ENCODE data around the gene METRNL.

Gene METRNL

GRCh38 chr17:83089328-83090132 lies 10.1 kb downstream of the METRNL start:
- no peak for DNase-seq (ENCODE audit: low spot score)
- no peak for FAIRE-seq

- DNase-seq (ENCODE audit: low spot score) (no peak), FAIRE-seq (no peak)
These were observed 11.2 kb downstream of the METRNL start for GRCh38 chr17:83090444-83091256.

DNA sequence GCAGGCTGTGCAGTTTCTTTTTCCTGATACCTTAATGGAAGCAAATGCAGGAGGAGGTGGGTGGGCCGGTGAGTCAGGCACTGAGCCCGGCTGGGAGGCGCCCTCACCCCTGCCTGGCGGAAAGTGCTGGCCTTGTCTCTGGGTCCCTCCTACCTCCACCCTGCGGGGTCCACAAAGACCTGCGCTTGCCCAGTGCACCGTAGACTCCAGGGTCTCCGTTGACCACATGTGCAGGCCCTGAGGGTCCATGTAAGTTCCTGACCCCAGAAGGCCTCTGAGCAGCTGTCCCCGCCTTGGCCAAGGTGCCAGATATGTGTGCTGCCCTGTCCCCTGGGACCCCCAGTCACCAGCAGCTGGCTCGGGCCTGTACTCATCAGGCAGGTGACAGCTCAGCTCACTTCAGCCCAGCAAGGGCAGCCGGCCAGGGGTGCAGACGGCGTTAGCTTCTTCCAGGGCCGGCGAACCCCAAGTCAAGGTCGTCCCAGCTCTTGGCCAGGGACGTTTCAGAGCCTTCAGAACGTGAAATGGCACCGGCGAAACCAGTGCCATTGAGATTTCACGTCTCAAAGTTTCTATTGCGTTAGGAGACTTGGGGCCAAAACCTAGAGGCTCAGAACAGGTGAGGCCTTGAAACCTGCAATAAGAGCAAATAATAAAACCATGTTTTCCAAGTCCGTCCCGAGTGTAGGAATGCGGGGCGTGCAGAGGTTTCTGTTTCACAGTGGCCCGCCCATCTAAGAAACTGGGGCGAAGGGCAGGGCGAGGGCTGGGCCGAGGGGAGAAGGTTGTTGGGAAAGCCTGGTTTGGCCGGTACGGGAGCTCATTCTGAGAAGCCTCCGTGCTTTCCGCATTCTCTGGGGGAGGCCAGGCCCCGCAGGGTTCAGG lies 12.1 kb downstream of the METRNL start:
- FAIRE-seq: no peak

DNA sequence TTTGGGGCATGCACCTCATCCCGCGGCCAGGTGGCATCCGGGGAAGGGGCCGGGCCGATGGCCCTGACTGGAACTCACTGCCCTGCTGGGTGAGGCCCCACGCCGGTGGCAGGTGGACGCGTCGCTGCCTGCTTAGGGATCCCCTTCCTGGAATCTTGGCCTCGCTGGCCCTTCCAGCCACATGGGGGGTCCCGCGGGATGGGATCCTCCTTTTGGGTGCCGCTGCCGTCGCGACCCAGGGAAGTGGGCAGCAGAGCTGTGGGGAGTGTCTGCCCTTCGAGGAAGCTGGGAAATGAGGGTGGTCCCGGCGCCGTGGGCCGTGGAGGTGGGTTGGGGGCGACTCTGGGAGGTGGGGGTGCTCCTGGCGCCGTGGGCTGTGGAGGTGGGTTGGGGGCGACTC lies 12.8 kb downstream of the METRNL start:
- DNase-seq (ENCODE audit: low spot score) (no peak), FAIRE-seq (no peak)

More for the DNA sequence above, 12.1 kb downstream of the METRNL start:
- DNase-seq (ENCODE audit: low spot score): no peak

GRCh38 chr17:83092931-83093330 lies 13.5 kb downstream of the METRNL start:
- FAIRE-seq: no peak

GRCh38 chr17:83093506-83093905 lies 14.1 kb downstream of the METRNL start:
- no peak for DNase-seq (ENCODE audit: low spot score)
- FAIRE-seq: no peak

More at GRCh38 chr17:83092931-83093330, 13.5 kb downstream of the METRNL start:
- DNase-seq (ENCODE audit: low spot score): no peak

DNA sequence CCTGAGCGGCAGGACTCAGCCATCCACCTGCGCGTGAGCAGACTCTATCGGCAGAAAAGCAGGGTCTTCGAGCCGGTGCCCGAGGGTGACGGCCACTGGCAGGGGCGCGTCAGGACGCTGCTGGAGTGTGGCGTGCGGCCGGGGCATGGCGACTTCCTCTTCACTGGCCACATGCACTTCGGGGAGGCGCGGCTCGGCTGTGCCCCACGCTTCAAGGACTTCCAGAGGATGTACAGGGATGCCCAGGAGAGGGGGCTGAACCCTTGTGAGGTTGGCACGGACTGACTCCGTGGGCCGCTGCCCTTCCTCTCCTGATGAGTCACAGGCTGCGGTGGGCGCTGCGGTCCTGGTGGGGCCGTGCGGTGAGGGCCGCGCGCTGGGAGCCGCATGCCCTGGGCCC lies 14.9 kb downstream of the METRNL start:
- FAIRE-seq: no peak
- DNase-seq (ENCODE audit: low spot score): no peak

DNA sequence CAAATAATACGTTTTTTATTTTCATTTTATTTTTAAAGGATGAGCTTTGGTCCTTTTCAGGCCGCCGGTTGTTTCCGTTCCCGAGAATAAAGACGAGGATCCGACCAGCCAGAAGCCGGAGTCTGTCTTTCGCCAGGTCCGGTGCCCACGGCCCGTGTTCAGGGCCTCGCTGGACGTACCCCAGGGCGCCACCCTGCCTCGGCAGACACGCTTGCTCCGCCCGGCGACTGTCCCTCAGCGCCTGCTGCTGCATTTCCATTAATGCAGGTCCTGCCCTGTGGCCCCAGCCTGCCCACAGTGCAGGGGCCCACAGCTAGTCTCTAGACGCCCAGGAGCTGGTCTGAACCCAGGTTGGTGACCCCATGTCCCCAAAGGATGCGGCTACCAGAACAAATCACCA lies 15.6 kb downstream of the METRNL start:
- DNase-seq (ENCODE audit: low spot score): no peak
- FAIRE-seq: peak; percentile 27

DNA sequence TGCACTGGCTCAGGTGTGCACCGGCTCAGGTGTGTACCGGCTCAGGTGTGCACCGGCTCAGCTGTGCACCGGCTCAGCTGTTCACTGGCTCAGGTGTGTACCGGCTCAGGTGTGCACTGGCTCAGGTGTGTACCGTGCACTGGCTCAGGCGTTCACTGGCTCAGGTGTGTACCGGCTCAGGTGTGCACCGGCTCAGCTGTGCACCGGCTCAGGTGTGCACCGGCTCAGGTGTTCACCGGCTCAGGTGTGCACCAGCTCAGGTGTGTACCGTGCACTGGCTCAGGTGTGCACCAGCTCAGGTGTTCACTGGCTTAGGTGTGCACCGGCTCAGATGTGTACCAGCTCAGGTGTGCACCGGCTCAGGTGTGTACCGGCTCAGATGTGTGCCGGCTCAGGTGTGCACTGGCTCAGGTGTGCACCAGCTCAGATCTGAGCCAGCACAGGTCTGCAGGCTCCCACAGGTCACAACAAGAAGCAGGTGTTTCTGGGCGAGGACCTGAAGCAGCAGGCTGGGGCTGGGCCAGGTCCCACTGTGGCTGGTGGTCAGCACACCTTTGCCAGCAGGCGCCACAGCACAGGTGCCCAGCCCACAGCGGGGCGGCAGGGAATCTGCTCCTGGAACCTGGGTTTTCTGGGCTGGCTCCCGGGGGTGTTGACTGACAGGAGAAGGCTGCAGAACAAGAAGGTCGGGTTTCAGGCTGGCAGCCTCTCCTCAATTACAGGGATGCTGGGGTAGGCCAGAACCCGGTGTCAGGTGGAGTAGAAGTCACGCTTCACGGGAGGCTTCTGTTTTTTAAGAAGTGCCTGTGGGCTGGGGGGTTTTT lies 17.2 kb downstream of the METRNL start:
- FAIRE-seq (peak; percentile 94), DNase-seq (ENCODE audit: low spot score) (no peak)

DNA sequence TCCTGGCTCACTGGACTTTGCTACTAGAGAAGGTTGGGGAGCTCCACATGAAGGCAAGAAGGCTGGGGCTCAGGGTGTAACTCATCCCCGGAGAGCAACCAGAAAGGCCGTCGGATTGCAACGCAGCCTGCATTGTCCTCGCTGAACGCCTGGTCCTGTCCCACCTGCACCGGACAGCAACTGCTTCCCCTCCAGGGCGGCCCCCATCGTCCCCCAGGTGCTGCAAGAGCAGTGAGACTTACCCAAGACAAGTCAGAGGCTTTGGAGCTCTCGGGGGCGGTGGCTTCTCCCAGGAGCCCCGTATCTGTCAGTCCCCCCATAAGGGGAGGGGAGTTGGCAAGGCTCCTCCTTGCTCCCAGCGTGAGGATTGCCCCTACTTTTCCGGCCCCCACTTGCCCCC lies 18.4 kb downstream of the METRNL start:
- no peak for FAIRE-seq

GRCh38 chr17:83098241-83099085 lies 19.1 kb downstream of the METRNL start:
- DNase-seq (ENCODE audit: low spot score): no peak
- FAIRE-seq: no peak

More for the DNA sequence above, 18.4 kb downstream of the METRNL start:
- DNase-seq (ENCODE audit: low spot score): no peak

GRCh38 chr17:83099086-83099555 lies 19.7 kb downstream of the METRNL start:
- FAIRE-seq (no peak), DNase-seq (ENCODE audit: low spot score) (peak; percentile 41)

GRCh38 chr17:83099570-83100181 lies 20.3 kb downstream of the METRNL start:
- DNase-seq (ENCODE audit: low spot score) (peak; percentile 83), FAIRE-seq (peak; percentile 69)

DNA sequence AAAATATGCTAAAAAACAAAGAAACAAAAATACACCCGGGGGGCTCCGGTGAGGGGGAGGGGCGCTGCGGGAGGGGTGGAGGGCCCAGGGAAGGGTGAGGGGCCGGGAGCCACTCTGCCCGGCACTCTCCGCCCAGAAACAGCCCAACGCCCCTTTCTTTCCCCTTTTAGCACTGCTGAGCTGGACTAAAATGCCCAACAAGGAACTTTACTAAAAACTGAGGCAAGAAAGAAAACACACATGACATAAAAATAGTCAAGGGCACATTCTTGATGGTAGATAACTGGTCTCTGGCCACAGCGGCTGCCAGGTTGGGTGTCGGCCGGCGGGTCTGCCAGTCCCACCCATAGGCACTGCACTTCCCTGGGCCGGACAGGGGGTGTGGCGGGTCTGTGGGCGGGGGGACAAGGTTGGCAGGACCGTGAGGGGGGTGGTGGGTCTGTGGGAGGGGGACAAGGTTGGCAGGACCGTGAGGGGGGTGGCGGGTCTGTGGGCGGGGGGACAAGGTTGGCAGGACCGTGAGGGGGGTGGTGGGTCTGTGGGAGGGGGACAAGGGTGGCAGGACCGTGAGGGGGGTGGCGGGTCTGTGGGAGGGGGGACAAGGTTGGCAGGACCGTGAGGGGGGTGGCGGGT lies 20.9 kb downstream of the METRNL start:
- DNase-seq (ENCODE audit: low spot score) (peak; percentile 25), FAIRE-seq (no peak)

GRCh38 chr17:83100853-83101391 lies 21.5 kb downstream of the METRNL start:
- no peak for DNase-seq (ENCODE audit: low spot score)

GRCh38 chr17:83101805-83102480 lies 22.5 kb downstream of the METRNL start:
- FAIRE-seq (no peak), DNase-seq (ENCODE audit: low spot score) (peak; percentile 41)

More at GRCh38 chr17:83100853-83101391, 21.5 kb downstream of the METRNL start:
- no peak for FAIRE-seq

GRCh38 chr17:83103200-83103942 lies 24.0 kb downstream of the METRNL start:
- FAIRE-seq: peak; percentile 91

More at GRCh38 chr17:83103200-83103942, 24.0 kb downstream of the METRNL start:
- peak; percentile 75 for DNase-seq (ENCODE audit: low spot score)

Measured in urothelium cell line (cell line).